ENCODE data around the gene MYEOV. TPM values are rescaled to one million over a fixed set of nuclear protein-coding genes. Genes with fewer than 3 reads are reported as not detected.

The MYEOV gene
- total and polyA plus RNA-seq, 9 of the 15 experiments (the other 6 are each of a cell fraction or from before 2014, with no cell fraction given), result 10.2 to 133 (median 32.2) TPM

- in situ Hi-C loops (cut with MboI), result no loop called here
- POLR2A ChIA-PET, result no interaction called here
- no peak overlapping the region for H3K9ac ChIP-seq (ENCODE audit: insufficient read depth in 1 of 2, low read depth in 2 of 2, low read length in 2 of 2)
- no peak overlapping the region for H3K27ac ChIP-seq (ENCODE audit: extremely low read depth, low read depth, low read length)
- H3K4me3 ChIP-seq, result no peak overlapping the region
- BruUV-seq (replicated peaks), result no TSS peak
- WGBS (ENCODE audit: insufficient coverage, low coverage, missing lambda C conversion rate), result 46% methylated on average over 4 of the region's 4 CpGs
- CTCF ChIA-PET (ENCODE audit: low intra/inter-chr PET ratio), result no interaction called here
- no peak overlapping the region for H3K4me2 ChIP-seq (ENCODE audit: insufficient read depth, low read length)
- intact Hi-C loops (cut with micrococcal nuclease), result no loop called here
- TF ChIP-seq SPI1 (IDR thresholded peaks at IDR 0.05; ENCODE audit: borderline replicate concordance, low read depth, low read length) (peak; percentile 59; the same call in 1 of the 2 replicates), DNMT1 (IDR thresholded peaks at IDR 0.05) (no peak)
- H3K9me1 ChIP-seq (ENCODE audit: control insufficient read depth, insufficient read depth, low read length), result no peaks in the 10 kb centered on the region
- ATAC-seq, result no peak
- no peaks in the 10 kb centered on the region; a peak in 1 of 5 replicates for H3K27me3 ChIP-seq (ENCODE audit: control insufficient read depth in 2 of 2, insufficient read depth in 2 of 2, low read length in 2 of 2)
- 0 out of 2 replicates have a peak, but pooled peaks cover 3% of the 10 kb centered on the region for H4K20me1 ChIP-seq (replicated peaks; ENCODE audit: control insufficient read depth, insufficient read depth, low read length)
- H3K4me1 ChIP-seq (replicated peaks in 1 of 2; ENCODE audit: control insufficient read depth in 2 of 2, insufficient read depth in 2 of 2, low read length in 2 of 2), result peaks cover 0 to 3% of the 10 kb centered on the region in 2 experiments; a peak in 4 of 5 replicates
- no peaks in the 10 kb centered on the region for H3K9me3 ChIP-seq (replicated peaks; ENCODE audit: control insufficient read depth, insufficient read depth, low read depth, low read length)
- H2AFZ ChIP-seq (ENCODE audit: low read depth, low read length), result no peak overlapping the region
- no peak for FAIRE-seq
- H3K79me2 ChIP-seq (ENCODE audit: control insufficient read depth, insufficient read depth, low read length), result peaks cover 31% of the 10 kb centered on the region; the same call in 2 of the 3 replicates
- H3K36me3 ChIP-seq (ENCODE audit: control insufficient read depth, insufficient read depth, low read length), result no peaks in the 10 kb centered on the region
- DNase-seq (ENCODE audit: extremely low read depth in 1 of 4, low spot score in 3 of 4), result no peak
Observed at GRCh38 chr11:69330330-69330729, 36.4 kb downstream of the MYEOV start.

GRCh38 chr11:69333149-69333710, 39.3 kb downstream of the MYEOV start:
- CTCF ChIA-PET (ENCODE audit: low intra/inter-chr PET ratio), result no interaction called here
- no peak for FAIRE-seq
- 23% methylated on average over 2 of the region's 2 CpGs for WGBS (ENCODE audit: insufficient coverage, low coverage, missing lambda C conversion rate)

More at GRCh38 chr11:69333149-69333710, 39.3 kb downstream of the MYEOV start:
- Histone ChIP-seq H4K20me1 (replicated peaks; ENCODE audit: control insufficient read depth, insufficient read depth, low read length) (0 out of 2 replicates have a peak, but pooled peaks cover 6% of the 10 kb centered on the region), H3K9me1 (ENCODE audit: control insufficient read depth, insufficient read depth, low read length) (peaks cover 6% of the 10 kb centered on the region), H3K4me1 (replicated peaks in 1 of 2; ENCODE audit: control insufficient read depth in 2 of 2, insufficient read depth in 2 of 2, low read length in 2 of 2) (peaks cover 0 to 16% of the 10 kb centered on the region in 2 experiments; a peak in 4 of 5 replicates), H3K4me3 (no peak overlapping the region), H3K9ac (ENCODE audit: insufficient read depth in 1 of 2, low read depth in 2 of 2, low read length in 2 of 2) (no peak overlapping the region; a peak in 1 of 4 replicates), H3K36me3 (ENCODE audit: control insufficient read depth, insufficient read depth, low read length) (no peaks in the 10 kb centered on the region; the same call in 2 of the 3 replicates), H2AFZ (ENCODE audit: low read depth, low read length) (no peak overlapping the region), H3K27ac (ENCODE audit: extremely low read depth, low read depth, low read length) (no peak overlapping the region), H3K27me3 (ENCODE audit: control insufficient read depth in 2 of 2, insufficient read depth in 2 of 2, low read length in 2 of 2) (no peaks in the 10 kb centered on the region; a peak in 1 of 5 replicates), H3K4me2 (ENCODE audit: insufficient read depth, low read length) (no peak overlapping the region), H3K79me2 (ENCODE audit: control insufficient read depth, insufficient read depth, low read length) (peaks cover 40% of the 10 kb centered on the region), H3K9me3 (replicated peaks; ENCODE audit: control insufficient read depth, insufficient read depth, low read depth, low read length) (no peaks in the 10 kb centered on the region)
- in situ Hi-C loops (cut with MboI), result no loop called here
- peak; percentile 58 for TF ChIP-seq ZFP36 (IDR thresholded peaks at IDR 0.05; ENCODE audit: low read depth, low read length, partially characterized antibody)
- TF ChIP-seq DLX4 (CRISPR knock-in tag; IDR thresholded peaks at IDR 0.05), result no peak
- TF ChIP-seq FOS (IDR thresholded peaks at IDR 0.05; ENCODE audit: extremely low read depth, insufficient read length), result no peak
- BruUV-seq (replicated peaks), result no TSS peak
- POLR2A ChIA-PET, result no interaction called here
- DNase-seq (ENCODE audit: extremely low read depth in 1 of 4, low spot score in 3 of 4) (no peak), ATAC-seq (no peak)
- intact Hi-C loops (cut with micrococcal nuclease), result no loop called here

All from K562 (cell line).